Astrocyte (in vitro differentiated cells and primary cell): ENCODE results near the gene PICALM.

Experiments
- CTCF ChIP-seq: IDR thresholded peaks from 2 replicates; pipeline ENCODE4 v1.5.1; 2011; ENCODE audit warnings: low read depth, mild to moderate bottlenecking, inconsistent platforms, low read length, moderate library complexity; ENCODE audit not compliant: insufficient read depth
- EZH2 ChIP-seq: IDR thresholded peaks from 2 replicates; pipeline ENCODE4 v1.6.1; 2012; ENCODE audit warnings: mild to moderate bottlenecking, low read length, inconsistent platforms; ENCODE audit not compliant: insufficient read depth

- TF ChIP-seq CTCF (no peak), EZH2 (no peak)
These were observed 2.9 kb downstream of the PICALM start for GRCh38 chr11:86066033-86066432.
